HepG2 (cell line): ENCODE measurements around the gene PRKCG. TPM values are rescaled to one million over a fixed set of nuclear protein-coding genes. Genes with fewer than 3 reads are reported as not detected.

ENCODE experiments used
- ARID4A ChIP-seq: sonication (generic); formaldehyde crosslinking; IDR thresholded peaks from 2 replicates; pipeline ENCODE4 v1.5.0; 2020; ENCODE audit warnings: mild to moderate bottlenecking, missing genetic modification reagents, borderline replicate concordance
- ATF4 ChIP-seq, 2 experiments: fragments of 450-650 bp in 1 of 2; sonication (generic) in 1 of 2; formaldehyde crosslinking; IDR thresholded peaks; 2 replicates each; pipeline versions ENCODE4 v1.5.0 to v1.8.0; 2020 to 2022; ENCODE audit warnings: mild to moderate bottlenecking in 1 of 2, missing genetic modification reagents in 1 of 2
- GATAD2A ChIP-seq: IDR thresholded peaks from 2 replicates; pipeline ENCODE4 v1.6.1; 2016
- GFI1 ChIP-seq: sonication (generic); formaldehyde crosslinking; IDR thresholded peaks from 2 replicates; pipeline ENCODE4 v1.5.0; 2020; ENCODE audit warnings: missing genetic modification reagents, mild to moderate bottlenecking, borderline replicate concordance
- IRF9 ChIP-seq: sonication (generic); formaldehyde crosslinking; IDR thresholded peaks from 2 replicates; pipeline ENCODE4 v1.8.0; 2022; ENCODE audit warnings: missing genetic modification reagents, mild to moderate bottlenecking, borderline replicate concordance
- LRRFIP1 ChIP-seq: sonication (generic); formaldehyde crosslinking; conservative IDR thresholded peaks from 2 replicates; pipeline ENCODE4 v1.4.0; 2020; ENCODE audit warnings: missing genetic modification reagents
- POLR2AphosphoS2 ChIP-seq: IDR thresholded peaks from 2 replicates; pipeline ENCODE4 v1.6.1; 2011; ENCODE audit warnings: low read depth, low read length, improper control_type of control experiment
- PPARG ChIP-seq: conservative IDR thresholded peaks from 2 replicates; pipeline ENCODE4 v1.6.1; 2016; ENCODE audit warnings: missing biosample characterization, missing genetic modification reagents
- RFX1 ChIP-seq: fragments of 450-650 bp; IDR thresholded peaks from 2 replicates; pipeline ENCODE4 v1.6.1; 2017
- RFX5 ChIP-seq: IDR thresholded peaks from 2 replicates; pipeline ENCODE4 v1.6.1; 2011; ENCODE audit warnings: low read depth, low read length, improper control_type of control experiment
- SOX6 ChIP-seq, 2 experiments: fragments of 450-650 bp in 1 of 2; sonication (generic) in 1 of 2; formaldehyde crosslinking in 1 of 2; IDR thresholded peaks; 2 replicates each; pipeline versions ENCODE4 v1.4.0 to v1.6.1; 2017 to 2020; ENCODE audit warnings: antibody characterized with exemption in 1 of 2, mild to moderate bottlenecking in 1 of 2, missing genetic modification reagents in 1 of 2
- ZFP1 ChIP-seq: IDR thresholded peaks from 2 replicates; pipeline ENCODE4 v1.6.1; 2016
- ZFP90 ChIP-seq: sonication (generic); formaldehyde crosslinking; IDR thresholded peaks from 2 replicates; pipeline ENCODE4 v1.8.0; 2022; ENCODE audit warnings: missing genetic modification reagents, mild to moderate bottlenecking, inconsistent platforms, borderline replicate concordance
- ZNF33B ChIP-seq: sonication (generic); formaldehyde crosslinking; IDR thresholded peaks from 2 replicates; pipeline ENCODE4 v1.5.1; 2020; ENCODE audit warnings: mild to moderate bottlenecking, missing genetic modification reagents
- ZNF362 ChIP-seq: sonication (generic); formaldehyde crosslinking; IDR thresholded peaks from 2 replicates; pipeline ENCODE4 v1.4.0; 2020; ENCODE audit warnings: missing genetic modification reagents, mild to moderate bottlenecking, borderline replicate concordance
- ZNF570 ChIP-seq: sonication (generic); formaldehyde crosslinking; IDR thresholded peaks from 2 replicates; pipeline ENCODE4 v1.4.0; 2020; ENCODE audit warnings: mild to moderate bottlenecking, missing genetic modification reagents, borderline replicate concordance
- ZNF605 ChIP-seq: sonication (generic); formaldehyde crosslinking; IDR thresholded peaks from 2 replicates; pipeline ENCODE4 v1.8.0; 2022; ENCODE audit warnings: mild to moderate bottlenecking, missing genetic modification reagents
- ZSCAN29 ChIP-seq: sonication (generic); formaldehyde crosslinking; conservative IDR thresholded peaks from 2 replicates; pipeline ENCODE4 v1.4.0; 2020; ENCODE audit warnings: mild to moderate bottlenecking, missing genetic modification reagents
- polyA plus RNA-seq, 8 experiments: library from polyadenylated mRNA; depleted of rRNA in 3 of 8; stranded (reverse) in 7 of 8; unstranded in 1 of 8; fragments of >200 nt; fragmentation: Illumina TruSeq in 4 of 8; extraction: Trizol in 4 of 8; gene quantifications; 2 replicates each; pipeline versions ENCODE4 v1.2.1 to v1.2.3, GENCODE V29; 2011 to 2016; ENCODE audit warnings: low read depth in 4 of 8, missing spikeins in 1 of 8, mixed read lengths in 1 of 8; ENCODE audit not compliant: insufficient read depth in 1 of 8
- total RNA-seq, 5 experiments: library from RNA; depleted of rRNA; stranded (reverse); fragments of >200 nt; fragmentation: Illumina TruSeq; extraction: Trizol; gene quantifications; 2 replicates each; pipeline ENCODE4 v1.2.3, GENCODE V29; 2016; ENCODE audit warnings: low read depth in 1 of 5

Gene PRKCG
- total and polyA plus RNA-seq, 2 of the 13 experiments (the other 11 are each of a cell fraction or from before 2014, with no cell fraction given), result 0.02 to 0.03 TPM

GRCh38 chr19:53867225-53868090 lies 14.5 kb upstream of the PRKCG start, which contains the start of gene MYADM (continued):
- TF ChIP-seq IRF9 (no peak), ZNF570 (CRISPR knock-in tag) (no peak), ZNF33B (CRISPR knock-in tag) (no peak), GFI1 (CRISPR knock-in tag) (no peak), POLR2AphosphoS2 (peak; percentile 53; the same call in 1 of the 2 replicates), ZSCAN29 (0 out of 2 replicates have a peak, but pooled peaks have one; percentile 47), ARID4A (CRISPR knock-in tag) (peak; percentile 88; the same call in 1 of the 2 replicates), PPARG (CRISPR knock-in tag) (0 out of 2 replicates have a peak, but pooled peaks have one; percentile 16), RFX5 (peak; percentile 85), LRRFIP1 (CRISPR knock-in tag) (no peak), RFX1 (peak; percentile 96), SOX6 (IDR thresholded peaks at IDR 0.05) (no peak), SOX6 (CRISPR knock-in tag; IDR thresholded peaks at IDR 0.05) (peak; percentile 46; the same call in 1 of the 2 replicates), ZFP90 (CRISPR knock-in tag) (no peak), ZFP1 (0 out of 2 replicates have a peak, but pooled peaks have one; percentile 42), GATAD2A (0 out of 2 replicates have a peak, but pooled peaks have one; percentile 23), ZNF362 (no peak; the same call in 1 of the 2 replicates), ATF4 (CRISPR knock-in tag; IDR thresholded peaks at IDR 0.05) (no peak), ZNF605 (CRISPR knock-in tag) (no peak)
